RWPE2 (cell line): Measurements from ENCODE around the gene ZBTB34.

Experiments
- ATAC-seq: fragments of 200-7000 bp; cut with Tn5 transposase; 3 replicates; pipeline ENCODE4 v1.9.1; 2021; ENCODE audit warnings: low read depth
- DNase-seq: peaks from one replicate; pipeline ENCODE4 v3.0.0-alpha.2; 2020; ENCODE audit warnings: low spot score
- H3K27ac ChIP-seq: fragments of 450-650 bp; 2 replicates; pipeline ENCODE4 v1.5.1; 2017; ENCODE audit warnings: mild to moderate bottlenecking; ENCODE audit not compliant: poor library complexity, severe bottlenecking
- H3K27me3 ChIP-seq: fragments of 250-450 bp; sonication (Bioruptor Pico); 2 replicates; pipeline ENCODE4 v1.5.1; 2021; ENCODE audit warnings: mild to moderate bottlenecking, moderate library complexity; ENCODE audit not compliant: insufficient read depth, poor library complexity, severe bottlenecking
- H3K36me3 ChIP-seq: fragments of 250-450 bp; sonication (Bioruptor Pico); 2 replicates; pipeline ENCODE4 v1.5.1; 2020; ENCODE audit warnings: low read depth, mild to moderate bottlenecking, moderate library complexity
- H3K4me1 ChIP-seq: fragments of 250-450 bp; sonication (Bioruptor Pico); 2 replicates; pipeline ENCODE4 v1.5.1; 2021; ENCODE audit warnings: mild to moderate bottlenecking, moderate library complexity; ENCODE audit not compliant: insufficient read depth, poor library complexity, severe bottlenecking
- H3K4me3 ChIP-seq: fragments of 250-450 bp; sonication (Bioruptor Pico); 2 replicates; pipeline ENCODE4 v1.5.1; 2021; ENCODE audit warnings: mild to moderate bottlenecking, moderate library complexity; ENCODE audit not compliant: severe bottlenecking
- H3K9me3 ChIP-seq: fragments of 250-450 bp; sonication (Bioruptor Pico); 2 replicates; pipeline ENCODE4 v1.5.1; 2021; ENCODE audit warnings: mild to moderate bottlenecking, moderate library complexity; ENCODE audit not compliant: severe bottlenecking
- TF ChIP-seq, protein P1 (sequence below): fragments of 450-650 bp; IDR thresholded peaks from one replicate; pipeline ENCODE4 v1.5.1; 2017; ENCODE audit warnings: mild to moderate bottlenecking, moderate library complexity; ENCODE audit not compliant: poor library complexity, severe bottlenecking

Gene ZBTB34

DNA sequence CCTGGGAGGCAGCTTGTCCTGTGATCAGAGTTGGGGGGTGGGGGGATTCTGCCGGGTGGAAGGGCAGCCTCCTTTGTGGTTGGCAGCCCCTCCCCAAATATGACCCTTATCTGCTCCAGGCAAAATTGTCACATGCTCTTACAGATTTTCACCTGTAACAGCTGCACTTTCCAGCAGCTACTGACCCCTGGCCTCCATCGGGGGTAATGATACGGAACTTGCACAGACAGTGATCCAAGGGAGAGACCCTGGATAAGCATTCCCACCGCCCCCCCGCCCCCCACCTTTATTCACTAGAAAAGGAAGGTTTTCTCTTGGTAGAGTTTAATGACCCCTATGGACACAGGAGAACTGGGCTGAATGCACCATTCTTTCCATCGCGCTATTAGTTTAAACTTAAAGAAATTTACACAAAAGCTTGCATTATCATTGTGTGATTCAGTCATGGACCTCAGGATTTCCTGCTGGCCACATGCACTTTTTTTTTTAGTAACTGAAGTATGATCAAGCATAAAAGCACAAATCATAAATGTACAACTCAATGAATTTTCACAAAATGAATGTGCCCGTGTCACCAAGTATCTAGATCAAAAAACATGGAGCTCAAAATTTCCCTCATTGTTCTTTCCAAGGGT is 10.7 kb upstream of the ZBTB34 start:
- TF ChIP-seq, protein P1, sequence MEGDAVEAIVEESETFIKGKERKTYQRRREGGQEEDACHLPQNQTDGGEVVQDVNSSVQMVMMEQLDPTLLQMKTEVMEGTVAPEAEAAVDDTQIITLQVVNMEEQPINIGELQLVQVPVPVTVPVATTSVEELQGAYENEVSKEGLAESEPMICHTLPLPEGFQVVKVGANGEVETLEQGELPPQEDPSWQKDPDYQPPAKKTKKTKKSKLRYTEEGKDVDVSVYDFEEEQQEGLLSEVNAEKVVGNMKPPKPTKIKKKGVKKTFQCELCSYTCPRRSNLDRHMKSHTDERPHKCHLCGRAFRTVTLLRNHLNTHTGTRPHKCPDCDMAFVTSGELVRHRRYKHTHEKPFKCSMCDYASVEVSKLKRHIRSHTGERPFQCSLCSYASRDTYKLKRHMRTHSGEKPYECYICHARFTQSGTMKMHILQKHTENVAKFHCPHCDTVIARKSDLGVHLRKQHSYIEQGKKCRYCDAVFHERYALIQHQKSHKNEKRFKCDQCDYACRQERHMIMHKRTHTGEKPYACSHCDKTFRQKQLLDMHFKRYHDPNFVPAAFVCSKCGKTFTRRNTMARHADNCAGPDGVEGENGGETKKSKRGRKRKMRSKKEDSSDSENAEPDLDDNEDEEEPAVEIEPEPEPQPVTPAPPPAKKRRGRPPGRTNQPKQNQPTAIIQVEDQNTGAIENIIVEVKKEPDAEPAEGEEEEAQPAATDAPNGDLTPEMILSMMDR = no peak
- H3K27ac ChIP-seq = no peak overlapping the region
- H3K27me3 ChIP-seq = no peaks in the 10 kb centered on the region
- no peak for DNase-seq
- H3K4me3 ChIP-seq = no peak overlapping the region
- H3K9me3 ChIP-seq = no peaks in the 10 kb centered on the region
- H3K4me1 ChIP-seq = no peaks in the 10 kb centered on the region
- no peaks in the 10 kb centered on the region for H3K36me3 ChIP-seq
- ATAC-seq = no peak

DNA sequence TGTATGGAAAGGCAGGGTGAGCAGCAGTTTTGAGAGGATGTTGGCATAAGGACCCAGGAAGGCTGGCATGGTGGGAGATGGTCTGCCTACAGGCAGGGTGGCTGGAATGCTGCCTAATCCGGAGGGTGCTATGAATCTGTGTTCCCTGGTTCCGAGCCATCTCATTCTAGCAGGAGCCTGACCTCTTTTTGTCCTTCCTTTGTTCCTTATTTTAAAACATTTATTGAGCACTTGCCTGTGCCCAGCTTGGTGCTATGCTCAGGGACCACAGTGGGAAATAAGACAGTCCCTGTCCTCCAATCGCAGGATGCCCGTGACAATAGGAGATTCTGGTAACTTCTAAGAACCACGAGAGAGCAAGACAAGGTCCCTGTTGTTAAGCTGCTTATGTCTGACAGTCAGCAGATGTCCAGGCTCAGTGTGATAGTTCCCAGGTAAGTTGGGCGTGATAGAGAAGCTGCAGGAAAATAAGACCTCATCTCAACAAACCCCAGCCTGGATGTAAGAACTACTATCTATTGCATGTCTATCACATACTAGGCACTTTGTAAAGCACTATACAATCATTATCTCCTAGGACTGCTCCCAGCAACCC is 9.1 kb upstream of the ZBTB34 start:
- H3K4me1 ChIP-seq = no peaks in the 10 kb centered on the region
- TF ChIP-seq, protein P1 = no peak
- no peak overlapping the region for H3K27ac ChIP-seq
- no peak overlapping the region for H3K4me3 ChIP-seq
- ATAC-seq (no peak), DNase-seq (no peak)
- H3K9me3 ChIP-seq = no peaks in the 10 kb centered on the region
- H3K27me3 ChIP-seq = no peaks in the 10 kb centered on the region
- no peaks in the 10 kb centered on the region for H3K36me3 ChIP-seq

DNA sequence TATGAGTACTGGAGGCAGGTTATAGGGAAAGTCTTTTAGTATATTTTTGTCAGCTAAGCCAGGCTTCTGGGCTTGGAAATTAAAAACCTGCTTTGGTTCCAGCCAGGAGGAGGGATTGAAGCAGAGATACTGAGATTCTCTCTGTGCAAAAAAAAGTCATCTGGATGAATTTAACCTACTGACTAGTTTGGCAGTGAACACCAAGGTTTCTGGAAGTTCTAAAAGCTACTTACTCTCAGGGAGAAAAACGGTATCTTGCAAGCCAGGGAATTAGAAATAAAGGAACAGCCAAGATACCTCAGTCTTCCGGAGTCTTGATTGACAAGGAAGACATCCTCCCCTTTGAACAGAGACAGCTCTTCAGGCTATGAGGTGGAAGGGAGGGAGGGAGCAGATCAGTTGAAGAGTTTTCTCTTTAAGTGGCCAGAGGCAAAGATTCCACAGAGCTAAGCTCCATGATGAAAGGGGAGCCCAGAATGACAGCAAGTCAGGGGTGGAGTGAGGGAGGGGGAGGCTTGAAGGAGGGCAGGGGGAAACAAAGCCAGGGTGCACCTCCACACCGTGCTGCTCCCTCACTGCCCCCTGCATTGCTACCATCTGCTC is 8.3 kb upstream of the ZBTB34 start:
- H3K27ac ChIP-seq = no peak overlapping the region

DNA sequence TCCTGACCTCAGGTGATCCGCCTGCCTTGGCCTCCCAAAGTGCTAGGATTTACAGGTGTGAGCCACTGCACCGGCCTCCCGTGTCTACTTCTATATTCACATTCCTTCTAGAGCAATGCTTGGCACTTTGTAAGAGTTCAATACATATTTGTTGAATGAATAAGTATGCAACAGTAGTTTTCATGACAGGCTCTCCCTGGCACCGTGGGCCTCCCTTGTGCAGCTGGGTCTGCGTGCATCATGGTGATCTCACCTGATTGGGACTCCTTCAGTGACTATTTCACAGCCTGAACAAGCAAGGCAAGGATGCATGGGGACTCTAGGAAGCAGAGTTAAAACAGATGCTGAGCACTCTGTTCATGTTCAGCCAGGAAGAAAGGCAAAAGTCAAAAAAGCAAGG is 6.8 kb upstream of the ZBTB34 start:
- DNase-seq (no peak), ATAC-seq (peak; percentile 80)
- Histone ChIP-seq H3K27me3 (no peaks in the 10 kb centered on the region), H3K4me3 (no peak overlapping the region), H3K9me3 (no peaks in the 10 kb centered on the region), H3K4me1 (no peaks in the 10 kb centered on the region), H3K36me3 (no peaks in the 10 kb centered on the region), H3K27ac (no peak overlapping the region)
- TF ChIP-seq, protein P1 = no peak

More for the DNA sequence above, 8.3 kb upstream of the ZBTB34 start:
- Histone ChIP-seq H3K27me3 (no peaks in the 10 kb centered on the region), H3K4me1 (no peaks in the 10 kb centered on the region), H3K9me3 (no peaks in the 10 kb centered on the region), H3K36me3 (no peaks in the 10 kb centered on the region), H3K4me3 (no peak overlapping the region)
- TF ChIP-seq, protein P1 = no peak
- ATAC-seq (no peak), DNase-seq (no peak)

DNA sequence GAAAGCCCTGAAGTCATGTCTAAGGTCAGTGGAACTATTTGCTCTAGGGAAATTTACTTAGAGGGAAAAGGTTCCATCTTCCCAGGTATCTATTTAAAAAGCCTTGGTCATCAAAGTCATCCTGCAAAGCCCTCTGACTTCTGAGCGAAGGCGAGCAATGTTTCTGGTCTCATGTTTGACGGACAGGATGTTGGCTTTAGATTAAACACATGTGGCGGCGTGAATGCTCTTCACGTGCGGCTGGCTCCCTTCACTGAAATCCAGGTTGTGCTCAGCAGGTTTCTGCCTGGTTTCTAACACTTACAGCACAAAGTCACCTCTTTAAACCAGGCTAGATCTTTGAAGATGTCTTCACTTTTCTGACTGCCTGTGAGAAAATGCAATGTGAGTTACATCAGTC is 5.7 kb upstream of the ZBTB34 start:
- H3K27me3 ChIP-seq = no peaks in the 10 kb centered on the region
- TF ChIP-seq, protein P1 = no peak

More for the DNA sequence above, 5.7 kb upstream of the ZBTB34 start:
- no peaks in the 10 kb centered on the region for H3K4me1 ChIP-seq
- H3K27ac ChIP-seq = no peak overlapping the region
- no peak overlapping the region for H3K4me3 ChIP-seq
- no peak for DNase-seq
- ATAC-seq = no peak
- no peaks in the 10 kb centered on the region for H3K36me3 ChIP-seq
- no peaks in the 10 kb centered on the region for H3K9me3 ChIP-seq
